ENCODE measurements around the gene NAV3. TPM values are rescaled to one million over a fixed set of nuclear protein-coding genes. Genes with fewer than 3 reads are reported as not detected.

NAV3 gene
- total RNA-seq, 1 experiment from 2014 or later, result 2.5 TPM

- no peaks in the 10 kb centered on the region for H3K36me3 ChIP-seq (ENCODE audit: control insufficient read depth, insufficient read depth, low read length)
- intact Hi-C loops (cut with micrococcal nuclease; ENCODE audit: unreplicated experiment) (no loop called here), in situ Hi-C loops (cut with HindIII; ENCODE audit: low pct_unique_long_range_greater_than_20kb, low sequenced_read_pairs) (no loop called here)
- DNase-seq (ENCODE audit: low read depth, low spot score) (no peak), ATAC-seq (no peak)
- no peak overlapping the region for H3K27ac ChIP-seq (ENCODE audit: low read length)
- no peaks in the 10 kb centered on the region for H3K27me3 ChIP-seq (ENCODE audit: control insufficient read depth, insufficient read depth, low read length)
- no peak for TF ChIP-seq POLR2AphosphoS5 (IDR thresholded peaks at IDR 0.05; ENCODE audit: low read depth, low read length)
- TF ChIP-seq CTCF (IDR thresholded peaks at IDR 0.05), result no peak
- no peak for TF ChIP-seq REST (IDR thresholded peaks at IDR 0.05; ENCODE audit: insufficient read depth in 1 of 2, low read depth in 2 of 2, low read length in 1 of 2)
- no peak for TF ChIP-seq TCF7L2 (IDR thresholded peaks at IDR 0.05; ENCODE audit: low read depth, low read length)
- TF ChIP-seq SIN3A (IDR thresholded peaks at IDR 0.05; ENCODE audit: borderline replicate concordance, insufficient read depth, low read depth, low read length), result no peak
- no peaks in the 10 kb centered on the region for H3K4me1 ChIP-seq (ENCODE audit: control insufficient read depth, insufficient read depth, low read length)
- no TSS peak for BruUV-seq (replicated peaks)
- ChIA-PET POLR2A (no interaction called here), CTCF (no interaction called here)
- no peak overlapping the region for H3K4me3 ChIP-seq (ENCODE audit: low read depth in 2 of 2, low read length in 2 of 2)
- no peaks in the 10 kb centered on the region for H3K9me3 ChIP-seq (ENCODE audit: control insufficient read depth, insufficient read depth, low read depth, low read length)
These were observed 60.9 kb downstream of the NAV3 start for GRCh38 chr12:77891518-77892147.

DNA sequence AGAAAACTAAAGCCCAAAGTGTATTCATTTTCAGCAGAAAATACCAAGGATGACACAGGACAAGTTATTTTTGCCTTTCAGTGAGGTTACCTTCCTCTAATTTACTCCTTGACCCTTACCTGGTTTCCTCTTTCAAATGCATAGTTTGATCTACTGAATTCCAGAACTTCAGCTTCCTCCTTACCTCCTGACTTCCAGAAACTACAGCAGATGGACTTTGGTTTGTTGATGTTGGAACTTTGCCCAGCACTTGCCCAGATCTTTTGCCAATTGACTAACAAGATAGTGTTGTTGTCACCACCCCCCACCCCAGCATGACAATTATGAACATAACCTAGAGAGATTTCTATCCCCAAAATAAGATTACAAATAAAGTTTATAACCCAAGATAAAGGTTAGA is 63.2 kb downstream of the NAV3 start:
- no peak overlapping the region for H3K27ac ChIP-seq (ENCODE audit: low read length)
- POLR2A ChIA-PET, result no interaction called here
- no TSS peak for BruUV-seq (replicated peaks)
- intact Hi-C loops (cut with micrococcal nuclease; ENCODE audit: unreplicated experiment), result no loop called here
- in situ Hi-C loops (cut with HindIII; ENCODE audit: low pct_unique_long_range_greater_than_20kb, low sequenced_read_pairs), result no loop called here
- no peaks in the 10 kb centered on the region for H3K27me3 ChIP-seq (ENCODE audit: control insufficient read depth, insufficient read depth, low read length)
- no peaks in the 10 kb centered on the region for H3K4me1 ChIP-seq (ENCODE audit: control insufficient read depth, insufficient read depth, low read length)
- ATAC-seq (no peak), DNase-seq (ENCODE audit: low read depth, low spot score) (peak; percentile 28)
- no peaks in the 10 kb centered on the region for H3K9me3 ChIP-seq (ENCODE audit: control insufficient read depth, insufficient read depth, low read depth, low read length)
- H3K36me3 ChIP-seq (ENCODE audit: control insufficient read depth, insufficient read depth, low read length), result no peaks in the 10 kb centered on the region
- TF ChIP-seq CTCF (IDR thresholded peaks at IDR 0.05) (no peak), TCF7L2 (IDR thresholded peaks at IDR 0.05; ENCODE audit: low read depth, low read length) (no peak), SIN3A (IDR thresholded peaks at IDR 0.05; ENCODE audit: borderline replicate concordance, insufficient read depth, low read depth, low read length) (no peak), REST (IDR thresholded peaks at IDR 0.05; ENCODE audit: insufficient read depth in 1 of 2, low read depth in 2 of 2, low read length in 1 of 2) (no peak), POLR2AphosphoS5 (IDR thresholded peaks at IDR 0.05; ENCODE audit: low read depth, low read length) (no peak)
- CTCF ChIA-PET, result no interaction called here
- H3K4me3 ChIP-seq (ENCODE audit: low read depth in 2 of 2, low read length in 2 of 2), result no peak overlapping the region
